ENCODE results near the gene SMIM15. TPM values are rescaled to one million over a fixed set of nuclear protein-coding genes. Genes with fewer than 3 reads are reported as not detected.

SMIM15 gene
- total RNA-seq, 1 donor from 2014 or later: 39.7 TPM

DNA sequence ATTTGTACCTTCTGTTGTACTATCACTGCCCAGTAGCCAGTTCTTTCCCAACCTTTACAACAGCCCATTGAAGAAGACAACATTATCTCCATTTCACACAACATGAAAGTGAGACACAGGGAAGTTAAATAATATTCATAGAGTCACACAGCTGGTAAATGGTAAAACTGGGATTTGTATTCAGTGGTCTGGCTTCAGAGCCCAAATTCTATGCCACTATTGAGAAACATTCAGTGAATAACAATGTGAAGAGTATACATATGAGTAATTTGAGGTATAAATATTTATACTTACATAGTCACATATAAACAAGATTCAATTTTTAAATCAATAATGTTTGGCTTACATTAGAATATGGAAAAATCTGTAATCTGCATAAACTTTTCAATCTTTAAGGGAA, 13.8 kb downstream of the SMIM15 start:
- no peak overlapping the region for H3K4me3 Mint-ChIP-seq (ENCODE audit: unreplicated experiment)
- DNase-seq: no peak
- no peaks in the 10 kb centered on the region for H3K9me3 Mint-ChIP-seq (ENCODE audit: unreplicated experiment)
- no peaks in the 10 kb centered on the region for H3K36me3 Mint-ChIP-seq (ENCODE audit: unreplicated experiment)
- H3K27ac Mint-ChIP-seq (ENCODE audit: unreplicated experiment): no peak overlapping the region
- no peaks in the 10 kb centered on the region for H3K27me3 Mint-ChIP-seq (ENCODE audit: unreplicated experiment)
- no peaks in the 10 kb centered on the region for H3K4me1 Mint-ChIP-seq (ENCODE audit: low read depth, unreplicated experiment)
- TF ChIP-seq, protein P1, sequence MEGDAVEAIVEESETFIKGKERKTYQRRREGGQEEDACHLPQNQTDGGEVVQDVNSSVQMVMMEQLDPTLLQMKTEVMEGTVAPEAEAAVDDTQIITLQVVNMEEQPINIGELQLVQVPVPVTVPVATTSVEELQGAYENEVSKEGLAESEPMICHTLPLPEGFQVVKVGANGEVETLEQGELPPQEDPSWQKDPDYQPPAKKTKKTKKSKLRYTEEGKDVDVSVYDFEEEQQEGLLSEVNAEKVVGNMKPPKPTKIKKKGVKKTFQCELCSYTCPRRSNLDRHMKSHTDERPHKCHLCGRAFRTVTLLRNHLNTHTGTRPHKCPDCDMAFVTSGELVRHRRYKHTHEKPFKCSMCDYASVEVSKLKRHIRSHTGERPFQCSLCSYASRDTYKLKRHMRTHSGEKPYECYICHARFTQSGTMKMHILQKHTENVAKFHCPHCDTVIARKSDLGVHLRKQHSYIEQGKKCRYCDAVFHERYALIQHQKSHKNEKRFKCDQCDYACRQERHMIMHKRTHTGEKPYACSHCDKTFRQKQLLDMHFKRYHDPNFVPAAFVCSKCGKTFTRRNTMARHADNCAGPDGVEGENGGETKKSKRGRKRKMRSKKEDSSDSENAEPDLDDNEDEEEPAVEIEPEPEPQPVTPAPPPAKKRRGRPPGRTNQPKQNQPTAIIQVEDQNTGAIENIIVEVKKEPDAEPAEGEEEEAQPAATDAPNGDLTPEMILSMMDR (IDR thresholded peaks at IDR 0.05; ENCODE audit: partially characterized antibody, unreplicated experiment): no peak

DNA sequence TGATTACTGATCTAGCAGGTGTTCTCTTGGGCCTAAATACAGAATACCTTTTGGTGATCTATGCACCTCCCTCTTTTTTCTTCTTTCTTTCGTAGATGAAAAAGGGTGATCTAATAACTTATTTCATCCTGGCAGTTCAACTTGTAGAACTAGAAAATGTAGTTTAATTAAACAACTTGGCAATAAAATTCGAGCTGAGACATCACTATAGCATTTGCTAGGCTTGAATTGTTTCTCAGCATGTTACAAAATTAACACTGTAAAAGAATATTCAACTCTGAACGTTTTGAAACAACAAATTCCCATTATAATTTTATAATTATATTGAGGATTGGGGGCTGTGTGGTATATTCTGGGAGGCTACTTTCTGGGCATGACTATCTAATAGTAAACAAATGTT, 19.5 kb downstream of the SMIM15 start:
- H3K27ac Mint-ChIP-seq (ENCODE audit: unreplicated experiment): no peak overlapping the region
- H3K4me3 Mint-ChIP-seq (ENCODE audit: unreplicated experiment): no peak overlapping the region
- H3K36me3 Mint-ChIP-seq (ENCODE audit: unreplicated experiment): no peaks in the 10 kb centered on the region
- H3K4me1 Mint-ChIP-seq (ENCODE audit: low read depth, unreplicated experiment): peaks cover 22% of the 10 kb centered on the region
- no peaks in the 10 kb centered on the region for H3K9me3 Mint-ChIP-seq (ENCODE audit: unreplicated experiment)
- DNase-seq: no peak
- TF ChIP-seq, protein P1 (IDR thresholded peaks at IDR 0.05; ENCODE audit: partially characterized antibody, unreplicated experiment): no peak
- H3K27me3 Mint-ChIP-seq (ENCODE audit: unreplicated experiment): peaks cover 2% of the 10 kb centered on the region

DNA sequence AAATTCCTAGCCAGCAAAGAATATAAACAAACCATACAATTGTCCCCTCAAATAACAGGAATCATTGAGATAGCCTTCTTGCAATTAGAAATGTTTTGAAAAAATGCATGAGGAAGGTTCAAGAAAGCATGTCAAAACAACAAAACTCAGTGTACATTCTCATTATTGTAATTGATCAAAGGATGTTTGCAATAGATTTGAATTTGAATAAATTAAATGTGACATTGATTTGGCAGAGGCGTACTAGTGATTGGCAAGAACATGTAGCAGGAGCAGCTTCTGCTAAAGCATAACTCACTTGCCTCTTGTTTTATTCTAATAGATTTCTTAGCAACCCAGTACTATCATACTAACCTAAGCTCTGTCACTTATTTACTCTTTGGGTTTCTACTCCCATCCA, 19.9 kb downstream of the SMIM15 start:
- Mint-ChIP-seq H3K4me3 (ENCODE audit: unreplicated experiment) (no peak overlapping the region), H3K9me3 (ENCODE audit: unreplicated experiment) (no peaks in the 10 kb centered on the region)

DNA sequence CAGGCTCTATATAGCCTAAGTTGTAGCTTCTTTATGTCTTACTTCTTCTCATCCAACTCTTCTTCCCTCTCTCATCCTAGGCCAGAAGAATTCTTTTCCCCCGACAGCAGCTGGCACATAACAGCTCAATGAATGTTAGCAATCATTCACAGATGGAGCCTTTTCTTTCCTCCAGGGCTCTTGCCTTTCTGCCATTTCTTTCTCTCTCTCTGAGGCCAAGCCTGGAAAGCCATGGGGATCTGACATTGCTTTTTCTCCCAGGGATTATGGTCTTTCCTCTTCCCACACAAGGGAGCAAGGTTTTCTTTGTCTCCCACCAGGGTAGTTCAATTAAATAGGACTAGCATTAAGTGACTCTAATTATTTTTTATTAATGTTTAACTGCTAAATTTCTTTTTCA, 20.5 kb downstream of the SMIM15 start:
- TF ChIP-seq, protein P1 (IDR thresholded peaks at IDR 0.05; ENCODE audit: partially characterized antibody, unreplicated experiment): no peak
- DNase-seq: no peak
- H3K4me1 Mint-ChIP-seq (ENCODE audit: low read depth, unreplicated experiment): peaks cover 22% of the 10 kb centered on the region

More for the DNA sequence above, 19.9 kb downstream of the SMIM15 start:
- H3K27ac Mint-ChIP-seq (ENCODE audit: unreplicated experiment): peak overlapping the region; percentile 33
- peaks cover 22% of the 10 kb centered on the region for H3K4me1 Mint-ChIP-seq (ENCODE audit: low read depth, unreplicated experiment)
- H3K27me3 Mint-ChIP-seq (ENCODE audit: unreplicated experiment): peaks cover 2% of the 10 kb centered on the region
- no peak for DNase-seq
- TF ChIP-seq, protein P1 (IDR thresholded peaks at IDR 0.05; ENCODE audit: partially characterized antibody, unreplicated experiment): no peak
- H3K36me3 Mint-ChIP-seq (ENCODE audit: unreplicated experiment): no peaks in the 10 kb centered on the region

DNA sequence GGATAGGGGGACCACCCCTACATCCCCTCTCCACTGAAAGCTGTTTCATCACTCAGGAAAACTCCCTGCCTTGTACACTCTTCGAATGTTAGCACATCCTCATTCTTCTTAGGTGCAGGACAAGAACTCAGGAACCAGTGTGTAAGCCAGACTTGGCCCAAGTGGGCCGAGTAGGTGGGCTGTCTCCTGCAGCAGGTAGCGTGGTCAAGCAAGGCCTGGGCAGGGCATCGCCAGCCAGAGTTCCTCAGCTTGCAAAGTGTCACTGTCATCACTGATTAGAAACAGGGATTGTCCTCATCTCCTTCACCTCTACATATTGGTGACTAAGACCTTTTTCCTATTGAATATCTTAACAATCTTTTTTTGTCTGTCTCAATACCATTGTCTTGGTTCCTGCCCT, 22.3 kb downstream of the SMIM15 start:
- no peaks in the 10 kb centered on the region for H3K9me3 Mint-ChIP-seq (ENCODE audit: unreplicated experiment)
- no peak for DNase-seq
- H3K4me1 Mint-ChIP-seq (ENCODE audit: low read depth, unreplicated experiment): peaks cover 22% of the 10 kb centered on the region
- no peaks in the 10 kb centered on the region for H3K36me3 Mint-ChIP-seq (ENCODE audit: unreplicated experiment)
- TF ChIP-seq, protein P1 (IDR thresholded peaks at IDR 0.05; ENCODE audit: partially characterized antibody, unreplicated experiment): no peak
- H3K27ac Mint-ChIP-seq (ENCODE audit: unreplicated experiment): no peak overlapping the region
- H3K27me3 Mint-ChIP-seq (ENCODE audit: unreplicated experiment): peaks cover 5% of the 10 kb centered on the region
- H3K4me3 Mint-ChIP-seq (ENCODE audit: unreplicated experiment): no peak overlapping the region

More for the DNA sequence above, 20.5 kb downstream of the SMIM15 start:
- Mint-ChIP-seq H3K36me3 (ENCODE audit: unreplicated experiment) (no peaks in the 10 kb centered on the region), H3K27ac (ENCODE audit: unreplicated experiment) (peak overlapping the region; percentile 65), H3K9me3 (ENCODE audit: unreplicated experiment) (no peaks in the 10 kb centered on the region), H3K27me3 (ENCODE audit: unreplicated experiment) (peaks cover 5% of the 10 kb centered on the region), H3K4me3 (ENCODE audit: unreplicated experiment) (no peak overlapping the region)

Measured in glutamatergic neuron (in vitro differentiated cells).